ENCODE results near the gene PODN.

PODN gene

DNA sequence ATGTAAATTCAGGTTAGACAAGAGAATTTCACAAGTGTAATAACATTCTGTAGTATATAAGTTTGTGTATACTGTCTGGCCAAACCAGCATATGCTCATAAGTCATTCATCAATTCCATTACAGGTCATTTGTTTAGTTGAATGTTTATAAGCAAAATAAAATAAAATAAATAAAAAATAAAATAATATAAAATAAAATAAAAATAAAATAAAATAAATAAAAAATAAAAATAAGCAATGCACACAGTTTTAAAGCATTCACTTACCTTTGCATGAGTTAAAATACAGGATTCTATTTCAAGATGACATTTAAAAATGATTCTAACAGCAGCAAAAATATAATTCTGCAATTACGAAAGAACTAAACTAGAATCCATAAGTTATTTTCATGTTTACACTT is 9.9 kb downstream of the PODN start:
- Histone ChIP-seq H3K79me2 (ENCODE audit: low read length) (no peaks in the 10 kb centered on the region), H3K9ac (ENCODE audit: low read length) (no peak overlapping the region), H3K27me3 (ENCODE audit: low read depth, low read length) (no peaks in the 10 kb centered on the region), H2AFZ (ENCODE audit: low read depth, low read length) (no peak overlapping the region), H4K20me1 (ENCODE audit: insufficient read depth, low read length) (no peaks in the 10 kb centered on the region), H3K4me1 (ENCODE audit: low read length) (no peaks in the 10 kb centered on the region), H3K4me3 (ENCODE audit: low read length) (no peak overlapping the region), H3K4me2 (ENCODE audit: low read length) (no peak overlapping the region), H3K27ac (ENCODE audit: low read length) (no peak overlapping the region), H3K36me3 (replicated peaks; ENCODE audit: low read depth, low read length) (no peaks in the 10 kb centered on the region), H3K9me3 (ENCODE audit: insufficient read depth, low read length) (no peaks in the 10 kb centered on the region)
- TF ChIP-seq, protein P1, sequence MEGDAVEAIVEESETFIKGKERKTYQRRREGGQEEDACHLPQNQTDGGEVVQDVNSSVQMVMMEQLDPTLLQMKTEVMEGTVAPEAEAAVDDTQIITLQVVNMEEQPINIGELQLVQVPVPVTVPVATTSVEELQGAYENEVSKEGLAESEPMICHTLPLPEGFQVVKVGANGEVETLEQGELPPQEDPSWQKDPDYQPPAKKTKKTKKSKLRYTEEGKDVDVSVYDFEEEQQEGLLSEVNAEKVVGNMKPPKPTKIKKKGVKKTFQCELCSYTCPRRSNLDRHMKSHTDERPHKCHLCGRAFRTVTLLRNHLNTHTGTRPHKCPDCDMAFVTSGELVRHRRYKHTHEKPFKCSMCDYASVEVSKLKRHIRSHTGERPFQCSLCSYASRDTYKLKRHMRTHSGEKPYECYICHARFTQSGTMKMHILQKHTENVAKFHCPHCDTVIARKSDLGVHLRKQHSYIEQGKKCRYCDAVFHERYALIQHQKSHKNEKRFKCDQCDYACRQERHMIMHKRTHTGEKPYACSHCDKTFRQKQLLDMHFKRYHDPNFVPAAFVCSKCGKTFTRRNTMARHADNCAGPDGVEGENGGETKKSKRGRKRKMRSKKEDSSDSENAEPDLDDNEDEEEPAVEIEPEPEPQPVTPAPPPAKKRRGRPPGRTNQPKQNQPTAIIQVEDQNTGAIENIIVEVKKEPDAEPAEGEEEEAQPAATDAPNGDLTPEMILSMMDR (IDR thresholded peaks at IDR 0.05; ENCODE audit: low read depth, low read length): no peak
- no peak for TF ChIP-seq EZH2phosphoT487 (IDR thresholded peaks at IDR 0.05; ENCODE audit: low read depth)

DNA sequence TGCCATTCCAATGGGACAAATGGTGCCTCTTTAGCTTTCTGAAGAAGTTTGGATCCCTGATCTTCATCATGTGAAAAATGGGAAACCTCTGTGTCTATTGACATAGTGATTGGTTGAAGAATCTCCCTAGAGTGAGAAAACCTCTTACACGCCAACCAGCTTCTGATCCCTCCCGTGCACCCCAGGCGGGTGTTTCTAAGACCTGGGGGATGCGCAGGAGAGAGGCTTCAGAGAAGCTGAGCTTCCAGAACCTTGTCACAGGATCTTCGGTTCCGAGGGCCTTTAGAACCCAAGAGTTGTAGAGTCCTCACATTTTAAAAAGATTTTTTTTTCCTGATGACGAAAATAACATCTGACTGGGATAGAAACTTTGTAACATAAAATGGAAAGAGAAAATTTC is 11.3 kb downstream of the PODN start:
- H4K20me1 ChIP-seq (ENCODE audit: insufficient read depth, low read length): no peaks in the 10 kb centered on the region
- no peak overlapping the region for H3K27ac ChIP-seq (ENCODE audit: low read length)
- H3K4me2 ChIP-seq (ENCODE audit: low read length): no peak overlapping the region
- no peak overlapping the region for H3K9ac ChIP-seq (ENCODE audit: low read length)
- no peak overlapping the region for H2AFZ ChIP-seq (ENCODE audit: low read depth, low read length)
- no peak overlapping the region for H3K4me3 ChIP-seq (ENCODE audit: low read length)
- H3K27me3 ChIP-seq (ENCODE audit: low read depth, low read length): no peaks in the 10 kb centered on the region
- no peaks in the 10 kb centered on the region for H3K4me1 ChIP-seq (ENCODE audit: low read length)
- H3K36me3 ChIP-seq (replicated peaks; ENCODE audit: low read depth, low read length): no peaks in the 10 kb centered on the region
- TF ChIP-seq, protein P1 (IDR thresholded peaks at IDR 0.05; ENCODE audit: low read depth, low read length): no peak
- TF ChIP-seq EZH2phosphoT487 (IDR thresholded peaks at IDR 0.05; ENCODE audit: low read depth): no peak
- H3K79me2 ChIP-seq (ENCODE audit: low read length): no peaks in the 10 kb centered on the region
- H3K9me3 ChIP-seq (ENCODE audit: insufficient read depth, low read length): no peaks in the 10 kb centered on the region

DNA sequence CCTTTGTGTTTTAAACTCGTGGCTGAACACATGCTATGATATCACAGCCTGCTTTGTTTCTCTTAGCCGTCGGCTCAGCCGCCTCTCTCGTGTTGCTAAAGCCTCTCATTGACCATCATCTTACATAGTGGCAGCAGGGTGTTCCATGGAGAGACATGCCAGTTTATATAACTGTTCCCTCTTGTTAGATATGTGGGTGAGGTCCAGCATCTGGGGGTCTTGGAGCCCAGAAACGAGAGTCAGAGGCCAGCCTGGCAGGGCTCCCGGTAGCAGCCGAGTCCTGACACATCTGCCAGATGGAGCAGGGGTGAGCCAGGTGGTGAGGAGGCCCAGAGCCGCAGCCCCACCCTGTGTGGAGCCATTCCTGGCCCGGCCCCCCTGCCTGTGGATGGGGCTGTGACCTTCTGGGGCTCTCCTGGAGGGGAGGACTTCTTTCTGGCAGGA is 11.9 kb downstream of the PODN start:
- no peak overlapping the region for H3K9ac ChIP-seq (ENCODE audit: low read length)
- H3K9me3 ChIP-seq (ENCODE audit: insufficient read depth, low read length): no peaks in the 10 kb centered on the region
- H4K20me1 ChIP-seq (ENCODE audit: insufficient read depth, low read length): no peaks in the 10 kb centered on the region
- no peak overlapping the region for H3K4me2 ChIP-seq (ENCODE audit: low read length)
- H2AFZ ChIP-seq (ENCODE audit: low read depth, low read length): no peak overlapping the region
- no peaks in the 10 kb centered on the region for H3K36me3 ChIP-seq (replicated peaks; ENCODE audit: low read depth, low read length)
- no peaks in the 10 kb centered on the region for H3K27me3 ChIP-seq (ENCODE audit: low read depth, low read length)
- H3K27ac ChIP-seq (ENCODE audit: low read length): no peak overlapping the region
- no peak overlapping the region for H3K4me3 ChIP-seq (ENCODE audit: low read length)
- TF ChIP-seq, protein P1 (IDR thresholded peaks at IDR 0.05; ENCODE audit: low read depth, low read length): no peak
- no peak for TF ChIP-seq EZH2phosphoT487 (IDR thresholded peaks at IDR 0.05; ENCODE audit: low read depth)
- no peaks in the 10 kb centered on the region for H3K79me2 ChIP-seq (ENCODE audit: low read length)
- H3K4me1 ChIP-seq (ENCODE audit: low read length): no peaks in the 10 kb centered on the region

DNA sequence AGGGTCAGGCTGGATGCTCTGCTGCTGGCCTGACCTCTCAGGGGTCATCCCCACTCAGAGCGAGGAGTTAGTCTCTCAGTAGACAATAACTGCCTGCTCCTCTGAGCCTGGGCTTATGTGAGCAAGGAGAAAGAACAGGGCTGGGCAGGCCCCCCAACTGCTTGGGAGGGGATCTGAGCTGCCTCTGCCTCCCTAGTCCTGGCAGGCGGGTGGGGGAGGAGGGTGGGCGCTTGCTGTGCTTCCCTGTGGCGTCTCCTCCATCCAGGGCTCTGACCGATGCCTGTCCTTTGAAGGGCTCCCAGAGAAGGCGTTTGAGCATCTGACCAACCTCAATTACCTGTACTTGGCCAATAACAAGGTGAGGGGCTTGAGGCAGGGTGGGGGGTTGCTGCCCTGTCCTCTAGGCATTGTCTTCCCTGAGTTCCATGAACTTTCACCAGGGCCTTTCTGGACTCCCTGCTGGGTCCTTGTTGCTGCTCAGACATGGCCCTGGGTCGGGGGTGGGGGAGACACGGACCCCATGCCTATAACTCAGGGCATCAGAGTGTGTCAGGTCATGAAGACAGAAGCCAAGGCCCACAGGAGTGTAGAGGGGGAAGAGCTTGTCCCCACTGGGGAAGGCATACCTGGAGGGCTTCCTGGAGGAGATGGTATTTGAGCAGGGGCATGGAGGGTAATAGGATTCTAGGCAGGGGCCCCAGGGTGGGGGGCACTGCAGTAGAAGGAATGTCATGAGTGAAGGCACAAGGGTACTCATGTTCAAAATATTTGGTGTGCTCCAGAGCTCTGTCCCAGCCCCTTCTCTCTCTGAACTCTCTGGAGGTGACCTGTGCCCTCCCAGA is 12.5 kb downstream of the PODN start:
- no peaks in the 10 kb centered on the region for H3K79me2 ChIP-seq (ENCODE audit: low read length)
- no peaks in the 10 kb centered on the region for H3K27me3 ChIP-seq (ENCODE audit: low read depth, low read length)
- H3K9me3 ChIP-seq (ENCODE audit: insufficient read depth, low read length): no peaks in the 10 kb centered on the region
- H3K4me3 ChIP-seq (ENCODE audit: low read length): no peak overlapping the region
- TF ChIP-seq EZH2phosphoT487 (IDR thresholded peaks at IDR 0.05; ENCODE audit: low read depth): no peak
- TF ChIP-seq, protein P1 (IDR thresholded peaks at IDR 0.05; ENCODE audit: low read depth, low read length): no peak
- no peak overlapping the region for H3K4me2 ChIP-seq (ENCODE audit: low read length)
- no peak overlapping the region for H3K27ac ChIP-seq (ENCODE audit: low read length)
- no peak overlapping the region for H2AFZ ChIP-seq (ENCODE audit: low read depth, low read length)
- H3K36me3 ChIP-seq (replicated peaks; ENCODE audit: low read depth, low read length): no peaks in the 10 kb centered on the region
- no peak overlapping the region for H3K9ac ChIP-seq (ENCODE audit: low read length)
- H4K20me1 ChIP-seq (ENCODE audit: insufficient read depth, low read length): no peaks in the 10 kb centered on the region
- no peaks in the 10 kb centered on the region for H3K4me1 ChIP-seq (ENCODE audit: low read length)
